Putamen (tissue), 1 donor: ENCODE measurements around the gene MATK.
A peak's percentile ranks its signal among the peaks of the same experiment; 100 is the strongest.

Experiments used
- DNase-seq: peaks from one replicate; pipeline ENCODE4 v3.0.0-alpha.2; 2016; ENCODE audit warnings: low spot score

MATK gene

GRCh38 chr19:3814648-3815047, 28.5 kb upstream of the MATK start:
- DNase-seq = no peak

- no peak for DNase-seq
Measured at GRCh38 chr19:3813473-3814392, 27.6 kb upstream of the MATK start.

- no peak for DNase-seq
Measured at GRCh38 chr19:3810708-3811355, 24.7 kb upstream of the MATK start.

GRCh38 chr19:3809881-3810707, 23.9 kb upstream of the MATK start:
- no peak for DNase-seq

- DNase-seq = no peak
Measured at GRCh38 chr19:3808420-3809143, 22.4 kb upstream of the MATK start.

- no peak for DNase-seq
Measured at GRCh38 chr19:3807574-3808354, 21.6 kb upstream of the MATK start.

- no peak for DNase-seq
Measured at GRCh38 chr19:3807131-3807480, 20.9 kb upstream of the MATK start.

GRCh38 chr19:3805859-3806258, 19.7 kb upstream of the MATK start:
- no peak for DNase-seq

- no peak for DNase-seq
Measured at GRCh38 chr19:3804429-3804828, 18.2 kb upstream of the MATK start.

GRCh38 chr19:3803986-3804385, 17.8 kb upstream of the MATK start:
- DNase-seq = no peak

- no peak for DNase-seq
Measured at GRCh38 chr19:3803114-3803888, 17.1 kb upstream of the MATK start.

- peak; percentile 48 for DNase-seq
Measured at GRCh38 chr19:3801412-3802096, 15.4 kb upstream of the MATK start.

GRCh38 chr19:3800996-3801395, 14.8 kb upstream of the MATK start:
- DNase-seq = no peak

GRCh38 chr19:3798137-3798536, 12.0 kb upstream of the MATK start:
- no peak for DNase-seq

- no peak for DNase-seq
Measured at GRCh38 chr19:3796358-3796757, 10.2 kb upstream of the MATK start.

GRCh38 chr19:3793799-3794198, 7.6 kb upstream of the MATK start:
- no peak for DNase-seq

- no peak for DNase-seq
Measured at GRCh38 chr19:3792114-3792513, 5.9 kb upstream of the MATK start.

GRCh38 chr19:3790941-3791340, 4.8 kb upstream of the MATK start:
- no peak for DNase-seq

GRCh38 chr19:3790209-3790734, 4.1 kb upstream of the MATK start:
- DNase-seq = no peak
